AG10803 (cell line): ENCODE data around the gene CCDC152.

Experiments used
- DNase-seq: peaks from one replicate; pipeline ENCODE4 v3.0.0; 2010; ENCODE audit warnings: low read depth
- H3K4me3 ChIP-seq: 2 replicates; pipeline ENCODE4 v1.5.1; 2011; ENCODE audit warnings: mild to moderate bottlenecking, low read length, control low read depth
- CTCF ChIP-seq: conservative IDR thresholded peaks from 2 replicates; pipeline ENCODE4 v1.5.1; 2011; ENCODE audit warnings: mild to moderate bottlenecking, low read length, control low read depth, inconsistent platforms

CCDC152 gene

GRCh38 chr5:42798284-42799240 is 41.9 kb downstream of the CCDC152 start:
- DNase-seq = no peak
- H3K4me3 ChIP-seq = no peak overlapping the region
- TF ChIP-seq CTCF = no peak

GRCh38 chr5:42799241-42799608 is 42.6 kb downstream of the CCDC152 start:
- no peak overlapping the region for H3K4me3 ChIP-seq
- TF ChIP-seq CTCF = no peak
- DNase-seq = no peak

- no peak overlapping the region for H3K4me3 ChIP-seq
- no peak for TF ChIP-seq CTCF
- DNase-seq = no peak
These were observed 43.1 kb downstream of the CCDC152 start for GRCh38 chr5:42799668-42800114.

- no peak for DNase-seq
- no peak overlapping the region for H3K4me3 ChIP-seq
- TF ChIP-seq CTCF = no peak
These were observed 44.2 kb downstream of the CCDC152 start for GRCh38 chr5:42800748-42801330.

- no peak for DNase-seq
- TF ChIP-seq CTCF = no peak
These were observed 45.0 kb downstream of the CCDC152 start for GRCh38 chr5:42801516-42802166.

GRCh38 chr5:42804717-42805339 is 48.2 kb downstream of the CCDC152 start:
- H3K4me3 ChIP-seq = no peak overlapping the region
- no peak for DNase-seq

More at GRCh38 chr5:42801516-42802166, 45.0 kb downstream of the CCDC152 start:
- H3K4me3 ChIP-seq = no peak overlapping the region

More at GRCh38 chr5:42804717-42805339, 48.2 kb downstream of the CCDC152 start:
- TF ChIP-seq CTCF = no peak
